HG03571 (cell line): ENCODE data around the gene LINC01488.

Experiments used
- ATAC-seq: cut with Tn5 transposase; IDR thresholded peaks from one replicate; pipeline ENCODE4 v1.9.1; 2021; ENCODE audit not compliant: unreplicated experiment

LINC01488 gene

DNA sequence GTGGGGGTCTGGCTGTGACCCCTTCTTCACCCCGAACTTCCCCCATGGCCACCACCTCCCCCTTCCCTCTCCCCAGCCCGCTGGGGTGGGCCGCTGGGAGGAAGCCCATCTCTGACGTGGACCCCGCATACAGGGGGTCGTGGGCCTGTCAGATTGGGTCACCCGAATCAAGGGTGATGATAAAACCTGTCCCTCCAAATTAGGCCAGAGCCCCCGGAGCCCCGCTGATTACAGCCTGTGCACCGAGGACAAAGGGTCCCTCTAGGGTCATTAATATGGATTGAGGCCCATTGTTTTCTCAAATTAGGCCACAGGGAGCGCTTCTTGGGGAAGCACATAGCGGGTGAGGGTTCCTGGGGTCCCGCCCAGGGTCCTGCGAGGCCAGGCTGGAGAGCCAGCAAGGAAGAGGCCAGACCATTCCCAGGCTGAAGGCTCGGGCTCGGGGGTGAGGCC lies 4.9 kb upstream of the LINC01488 start:
- no peak for ATAC-seq

DNA sequence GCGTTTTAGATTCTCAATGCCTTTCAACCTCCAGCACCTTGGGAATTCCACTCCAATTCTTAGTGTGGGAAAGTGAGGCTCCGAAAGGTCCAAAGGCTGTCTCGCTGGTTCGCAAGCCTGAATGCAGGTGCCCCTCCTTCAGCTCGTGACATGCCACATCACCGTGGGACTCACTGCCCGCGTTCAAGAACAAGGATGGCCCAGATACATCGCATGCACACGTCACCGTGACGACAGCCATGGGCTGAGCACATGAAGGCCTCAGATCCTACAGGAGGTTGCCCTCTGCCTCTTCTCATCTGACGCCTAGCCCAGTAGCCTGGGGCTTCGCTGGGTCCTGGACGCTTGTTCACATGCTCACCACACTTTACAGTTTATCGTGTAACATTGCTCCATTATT lies 4.4 kb upstream of the LINC01488 start:
- ATAC-seq = no peak

DNA sequence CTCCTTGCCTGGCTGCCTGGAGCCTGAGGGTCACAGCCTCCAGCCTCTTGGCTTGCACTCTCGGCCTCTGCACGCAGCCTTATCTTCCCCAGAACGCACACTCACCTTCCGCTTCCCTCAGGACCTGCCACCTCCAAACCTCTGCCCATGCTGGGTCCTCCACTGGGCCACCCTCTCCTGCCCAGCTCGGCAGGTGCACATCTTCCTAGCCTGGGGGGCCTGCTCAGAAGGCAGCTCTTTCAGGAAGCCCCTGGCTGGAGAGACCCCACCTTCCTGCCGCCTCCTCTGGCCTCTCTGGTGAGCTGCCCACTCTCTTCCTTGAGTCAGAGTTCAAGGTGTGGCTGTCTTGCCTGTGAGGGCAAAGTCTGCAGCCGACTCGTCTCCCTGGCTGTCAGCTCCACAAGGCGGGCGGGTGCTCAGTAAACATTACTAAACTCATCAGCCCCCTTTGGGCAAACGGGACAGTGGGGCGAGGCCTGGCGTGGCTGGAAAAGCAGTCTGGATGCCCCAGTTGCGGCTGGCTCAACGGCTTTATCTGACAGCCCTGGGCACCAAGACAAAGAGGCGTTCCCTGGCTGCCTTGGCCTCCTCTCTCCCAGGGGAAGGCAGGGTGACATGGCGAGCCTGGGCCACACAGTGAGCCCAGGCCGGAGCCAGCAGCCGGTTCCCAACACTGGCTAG lies 1.7 kb upstream of the LINC01488 start:
- ATAC-seq = no peak

DNA sequence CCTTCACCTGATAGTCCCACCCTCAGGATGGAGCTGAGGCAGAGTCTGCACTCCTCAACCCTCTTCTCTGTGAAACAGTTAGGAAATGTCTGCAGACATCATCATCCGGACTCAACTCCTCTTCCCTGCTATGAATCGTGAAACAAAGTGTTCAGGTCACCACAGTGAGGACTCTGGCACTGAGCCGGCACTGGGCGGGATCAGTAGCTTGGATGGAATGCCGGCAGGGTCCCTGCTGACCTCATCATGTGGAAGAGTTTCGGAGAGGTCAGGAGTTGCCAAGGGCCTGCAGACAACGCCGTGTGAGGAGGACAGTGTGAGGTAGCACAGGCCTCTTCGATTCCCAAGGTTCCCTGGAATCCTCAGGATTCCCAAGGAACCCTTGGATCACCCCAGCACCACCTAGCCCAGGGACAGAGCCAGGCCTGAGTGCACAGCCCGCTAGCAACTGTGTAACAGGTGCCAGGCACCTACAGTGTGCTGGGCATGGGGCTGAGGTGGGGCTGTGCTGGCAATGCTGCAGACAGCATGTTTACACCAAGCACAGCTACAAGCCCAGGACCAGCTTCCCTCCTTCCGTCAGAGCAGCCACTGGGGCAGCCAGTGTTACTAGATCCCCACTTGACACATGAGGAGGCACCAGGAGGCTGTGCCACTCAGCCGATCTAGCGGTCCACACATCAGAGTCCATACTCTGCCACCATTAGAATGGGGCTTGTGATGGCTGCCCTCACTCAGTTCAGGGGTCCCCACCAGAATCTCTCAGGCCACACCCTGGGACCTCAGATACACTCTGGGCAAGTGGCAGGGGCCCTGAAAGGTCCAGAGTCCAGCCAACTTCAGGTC lies 693 bp upstream of the LINC01488 start:
- no peak for ATAC-seq

DNA sequence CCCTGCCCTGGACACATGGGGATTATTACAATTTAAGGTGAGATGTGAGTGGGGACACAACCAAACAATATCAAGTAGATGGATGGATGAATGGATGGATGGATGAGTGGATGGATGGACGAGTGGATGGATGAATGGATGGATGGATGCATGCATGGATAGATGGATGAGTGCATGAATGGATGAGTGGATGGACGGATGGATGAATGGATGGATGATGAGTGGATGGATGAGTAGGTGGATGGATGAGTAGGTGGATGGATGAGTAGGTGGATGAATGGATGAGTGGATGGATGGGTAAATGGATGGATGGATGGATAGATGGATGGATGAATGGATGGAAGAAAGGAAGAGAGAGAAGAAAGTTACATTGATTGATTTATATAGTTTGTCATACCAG lies 859 bp downstream of the LINC01488 start:
- no peak for ATAC-seq

DNA sequence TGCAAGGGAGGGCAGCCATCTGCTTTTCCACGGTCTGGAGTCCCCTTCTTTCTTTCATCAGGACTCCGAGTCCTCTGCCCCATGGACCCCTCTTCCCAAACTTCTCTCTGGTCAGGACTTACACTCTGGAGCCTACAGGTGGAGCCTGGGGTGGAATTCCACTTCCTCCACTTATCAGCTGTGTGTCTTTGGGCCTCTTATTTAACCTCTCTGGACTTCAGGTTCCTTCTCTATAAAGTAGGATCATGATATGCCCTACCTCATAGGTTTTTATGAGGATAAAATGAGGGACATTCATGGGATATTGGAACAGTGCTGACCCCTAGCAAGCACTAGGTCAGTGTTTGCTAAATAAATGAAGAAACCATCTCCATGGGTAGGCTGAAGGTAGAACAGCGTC lies 1.7 kb downstream of the LINC01488 start:
- no peak for ATAC-seq

DNA sequence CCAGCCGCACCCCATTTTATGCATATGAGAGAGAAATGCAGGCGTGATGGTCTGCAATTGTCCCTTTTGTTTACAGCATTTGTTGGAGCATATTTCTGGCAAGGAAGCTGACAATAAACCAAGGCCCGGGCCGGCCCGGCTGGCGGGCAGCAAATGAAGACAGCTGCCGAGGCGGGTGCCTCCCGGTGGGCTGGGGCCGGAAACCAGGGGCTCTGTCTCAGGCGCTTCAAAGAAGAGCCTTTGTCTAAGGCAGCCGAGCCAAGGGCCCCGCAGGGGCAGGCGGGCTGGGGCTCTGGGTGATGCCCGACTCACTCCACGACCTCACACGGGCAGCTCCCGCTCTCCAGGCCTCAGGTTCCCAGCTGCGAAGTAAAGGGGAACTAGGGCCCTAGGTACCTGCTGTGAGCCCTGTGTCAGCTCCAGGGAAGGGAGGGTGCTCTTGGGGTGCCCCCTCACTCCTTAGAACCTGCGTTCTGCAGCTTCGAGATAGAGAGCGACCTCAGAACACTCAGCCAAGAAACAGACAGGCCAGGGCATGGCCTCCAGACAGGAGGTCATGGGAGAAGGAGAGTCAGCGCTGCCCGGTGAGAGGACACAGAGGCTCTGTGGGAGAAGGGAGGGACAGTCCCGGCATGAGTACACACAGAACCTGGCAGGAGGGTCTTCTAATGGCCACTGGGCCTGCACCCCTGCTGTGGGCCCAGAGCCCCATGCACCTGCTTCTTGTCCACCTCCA lies 2.4 kb downstream of the LINC01488 start:
- no peak for ATAC-seq

DNA sequence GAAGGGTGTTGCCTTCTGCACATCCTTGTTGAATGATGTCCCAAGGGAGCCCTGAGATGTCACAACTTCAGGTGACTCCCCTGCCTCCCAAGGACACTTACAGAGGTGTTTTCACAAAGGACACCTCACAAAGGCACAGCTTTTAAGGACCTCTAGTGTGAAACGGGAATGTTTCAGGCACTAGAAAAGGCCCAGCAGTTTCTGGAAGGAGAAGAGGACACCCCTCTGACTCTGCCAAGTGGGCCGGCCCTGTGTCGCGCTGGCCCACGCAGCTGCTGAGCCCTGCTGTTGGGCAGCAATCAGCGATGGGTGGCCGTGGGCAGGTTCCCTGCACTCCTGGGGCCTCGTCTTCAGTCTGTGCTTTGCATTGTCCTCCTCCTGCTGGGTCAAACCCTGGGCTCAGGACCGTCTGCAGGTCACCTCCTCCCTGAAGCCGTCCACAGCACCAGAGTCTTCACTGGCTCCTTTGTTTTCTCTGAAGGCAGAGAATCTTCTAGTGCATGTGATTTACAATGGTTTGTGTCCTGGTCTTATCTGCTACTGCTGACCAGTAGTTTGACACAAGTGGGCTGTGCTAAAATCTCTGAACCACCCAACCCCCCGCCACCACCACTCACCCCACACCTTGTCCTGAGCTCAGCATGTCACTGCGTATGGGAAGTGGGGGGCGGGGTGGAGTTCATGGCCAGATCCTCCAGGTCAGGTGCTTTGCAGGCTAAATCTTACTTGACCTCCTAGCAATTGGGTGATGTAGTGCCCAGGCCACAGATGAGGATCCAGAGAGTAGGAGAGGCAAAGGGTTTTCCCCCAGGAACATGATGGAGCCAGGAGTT lies 3.2 kb downstream of the LINC01488 start:
- no peak for ATAC-seq

DNA sequence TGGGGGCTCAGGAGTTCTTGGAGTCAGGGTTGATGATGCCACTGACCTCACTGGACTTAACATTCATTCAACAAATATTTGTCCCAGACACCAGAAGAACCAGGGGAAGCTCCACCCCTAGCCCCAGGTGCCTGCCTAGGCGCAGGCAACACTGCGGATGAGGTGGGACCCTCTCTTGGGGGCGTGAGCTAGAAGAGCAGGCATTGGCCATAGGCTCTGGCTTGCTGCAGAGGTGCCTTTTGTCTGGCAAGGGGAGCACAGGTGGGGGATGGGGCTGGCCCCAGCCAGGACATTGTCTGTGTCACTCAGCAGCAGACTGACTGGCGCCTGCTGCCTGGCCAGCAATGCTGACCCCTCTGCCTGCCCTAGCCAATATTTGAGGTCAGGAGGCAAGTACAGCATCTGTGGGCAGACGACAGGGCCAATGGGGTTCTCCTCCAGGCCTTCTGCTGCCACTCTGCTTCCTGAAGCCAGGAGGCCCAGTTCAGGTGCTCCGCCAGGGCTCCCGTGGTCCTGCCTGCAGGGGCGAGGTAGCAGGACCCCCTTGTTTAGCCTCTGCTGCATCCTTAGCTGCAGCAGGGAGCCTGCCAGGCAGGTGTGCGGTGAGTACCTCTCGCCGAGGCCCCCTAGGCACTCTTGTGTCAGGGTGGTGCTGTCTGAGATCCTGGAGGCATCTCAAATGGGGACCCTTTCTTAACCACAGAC lies 4.0 kb downstream of the LINC01488 start:
- ATAC-seq = no peak

DNA sequence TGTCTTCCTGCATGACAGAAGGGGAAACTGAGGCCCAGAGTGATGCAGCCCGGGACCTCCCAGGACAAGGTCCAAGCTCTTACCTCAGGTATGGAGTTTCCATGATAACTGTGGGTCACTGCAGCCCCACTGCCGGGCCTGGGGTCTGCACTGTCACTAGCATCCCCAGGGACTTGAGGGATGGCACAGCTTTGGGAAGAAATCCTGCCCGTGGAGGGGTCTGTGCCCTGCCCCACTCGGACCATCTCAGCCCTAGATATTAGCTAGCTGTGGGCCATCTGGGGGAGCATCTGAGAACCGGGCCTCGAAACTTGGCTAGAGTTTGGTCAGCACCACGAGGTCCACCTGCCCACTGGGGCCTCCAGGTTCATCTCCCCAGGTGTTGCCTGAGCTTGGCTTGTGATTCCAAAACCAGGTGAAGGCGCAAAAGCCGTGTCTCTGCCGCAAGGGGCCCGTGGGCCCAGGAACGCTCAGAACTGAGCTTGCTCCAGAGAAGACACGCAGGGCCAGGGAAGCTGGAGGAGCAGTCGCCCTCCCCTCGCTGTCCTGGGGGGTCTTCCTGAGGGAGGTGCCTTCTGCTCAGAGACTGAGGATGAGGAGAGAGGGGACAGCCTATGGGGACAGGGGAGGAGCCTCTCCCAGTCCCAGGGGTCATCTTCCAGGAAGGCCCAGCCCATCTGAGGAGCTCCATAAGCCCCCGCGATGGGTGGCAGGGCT lies 4.8 kb downstream of the LINC01488 start:
- no peak for ATAC-seq

DNA sequence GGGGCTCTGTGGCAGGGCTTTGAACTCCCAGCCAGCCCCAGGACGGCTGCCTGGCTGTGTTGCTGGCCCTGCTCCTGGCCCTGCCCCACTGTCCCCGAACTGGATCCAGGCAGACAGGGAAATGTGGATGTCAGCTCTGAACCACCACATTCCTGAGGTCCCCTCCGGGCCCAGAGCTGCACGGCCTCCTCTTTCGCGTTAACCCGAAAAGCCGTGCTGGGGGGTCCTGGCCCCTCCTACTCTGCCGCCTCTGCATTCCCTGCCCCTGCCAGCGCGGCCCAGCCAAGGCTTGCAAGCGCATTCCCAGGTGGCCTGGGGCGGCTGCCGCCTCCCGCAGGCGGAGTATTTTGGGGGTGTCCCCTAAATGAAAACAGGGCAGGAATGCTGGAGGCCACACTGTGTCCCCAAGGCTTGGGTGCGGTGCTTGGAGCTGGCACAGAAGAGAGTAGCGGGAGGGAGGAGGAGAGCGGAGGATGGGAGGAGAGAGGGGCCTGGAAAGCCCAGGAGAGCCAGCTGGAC lies 5.4 kb downstream of the LINC01488 start:
- no peak for ATAC-seq

DNA sequence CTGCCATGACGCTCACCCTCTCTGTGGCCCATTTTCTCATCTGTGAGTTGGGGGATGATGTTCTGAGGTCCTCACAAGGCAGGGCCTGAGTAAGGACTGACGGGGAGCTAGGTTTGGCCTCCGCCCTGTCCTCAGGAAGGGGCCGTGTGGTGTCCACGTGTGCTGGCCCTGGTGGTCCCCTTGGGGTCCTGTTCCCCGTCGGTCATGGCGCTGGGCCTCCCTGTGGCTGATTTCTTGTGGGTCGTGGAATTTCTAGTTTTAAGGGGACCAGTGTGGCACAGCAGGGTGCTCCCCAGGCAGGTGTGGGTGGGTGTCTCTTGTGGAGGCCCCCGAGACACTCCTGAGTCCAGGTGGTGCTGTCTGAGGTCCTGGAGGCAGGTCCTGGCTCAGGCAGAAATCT lies 5.9 kb downstream of the LINC01488 start:
- ATAC-seq = no peak

DNA sequence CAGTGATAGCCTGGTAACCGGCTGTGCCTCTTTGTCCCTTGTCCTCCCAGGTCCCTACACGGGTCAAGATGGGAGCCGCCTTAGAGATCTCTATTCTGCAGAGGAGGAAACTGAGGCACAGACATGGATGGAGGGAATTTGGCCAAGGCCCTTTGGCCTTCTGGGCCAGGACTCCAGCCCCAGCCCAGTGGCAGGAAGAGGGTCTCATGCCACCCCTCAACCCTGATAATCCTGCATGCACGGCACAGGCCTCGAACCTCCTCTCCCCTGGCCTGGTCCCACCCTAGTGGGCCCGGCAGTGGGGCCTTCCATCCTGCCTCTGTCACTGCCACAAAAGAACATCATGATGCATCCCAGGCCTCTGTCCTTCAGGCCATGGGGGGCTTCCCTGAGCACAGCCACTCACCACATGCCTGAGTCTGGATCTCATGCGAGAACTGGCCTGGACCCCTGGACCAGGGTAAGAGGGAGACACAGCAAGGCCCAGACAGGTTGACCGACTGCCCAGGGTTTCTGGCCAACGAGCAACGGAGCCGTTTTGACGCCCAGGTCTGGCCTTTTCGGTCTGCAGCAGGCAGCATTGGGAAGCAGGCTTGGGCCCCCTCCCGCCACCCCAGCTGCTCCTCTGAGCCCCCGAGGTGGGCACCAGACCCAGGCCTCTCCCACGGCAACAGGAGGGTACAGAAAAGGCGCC lies 6.5 kb downstream of the LINC01488 start:
- no peak for ATAC-seq

DNA sequence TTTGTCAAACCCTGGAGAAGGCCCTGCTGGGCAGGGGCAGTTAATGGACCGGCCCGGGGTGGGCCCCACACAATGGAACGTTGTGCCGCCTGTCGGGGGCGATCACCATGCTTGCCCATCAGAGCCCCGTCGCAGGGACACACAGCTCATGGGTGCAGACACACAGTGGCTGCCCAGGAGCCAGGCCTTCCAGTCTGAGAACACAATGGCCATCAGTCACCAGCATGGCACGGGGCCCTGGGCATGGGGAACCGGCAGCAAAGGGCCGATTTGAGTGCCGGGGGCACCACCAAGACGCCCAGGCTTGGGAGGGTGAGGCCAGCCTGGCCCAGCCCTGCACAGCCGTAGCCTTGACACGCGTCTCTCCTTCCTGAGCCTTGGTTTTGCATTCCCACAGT lies 7.1 kb downstream of the LINC01488 start:
- ATAC-seq = no peak

DNA sequence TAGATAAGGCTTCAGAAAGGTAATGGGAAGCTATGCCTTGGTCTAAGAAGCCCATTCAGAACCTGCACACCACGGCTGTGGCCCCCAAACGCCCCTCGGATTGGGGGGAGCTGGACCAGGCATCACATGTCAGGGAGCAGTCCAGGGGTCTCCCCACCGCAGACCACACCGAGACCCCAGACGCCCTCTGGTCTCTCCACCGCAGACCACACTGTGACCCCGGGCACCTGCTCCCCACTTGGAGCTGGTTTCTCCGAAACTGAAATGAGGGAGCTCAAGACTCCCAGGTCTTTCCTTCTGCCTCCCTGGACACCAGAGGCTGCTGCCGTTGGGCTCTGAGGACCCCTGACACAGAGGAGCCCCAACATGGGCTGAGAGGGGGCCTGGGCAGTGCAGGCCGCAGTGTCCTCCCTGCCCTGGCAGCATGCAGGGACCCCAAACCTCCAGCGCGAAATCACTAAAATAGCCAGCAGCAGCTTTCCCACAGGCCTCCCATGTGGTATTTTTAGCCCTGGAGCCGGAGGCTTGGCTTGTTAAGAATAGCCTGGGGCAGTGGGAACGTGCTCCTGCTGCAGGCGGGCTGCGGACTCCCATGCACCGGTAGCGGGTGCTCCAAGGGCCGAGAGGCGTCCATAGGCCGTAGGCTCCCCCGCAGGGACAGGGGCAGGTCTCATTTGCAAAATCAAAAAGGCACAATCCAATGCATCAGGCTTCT lies 7.7 kb downstream of the LINC01488 start:
- ATAC-seq = no peak

DNA sequence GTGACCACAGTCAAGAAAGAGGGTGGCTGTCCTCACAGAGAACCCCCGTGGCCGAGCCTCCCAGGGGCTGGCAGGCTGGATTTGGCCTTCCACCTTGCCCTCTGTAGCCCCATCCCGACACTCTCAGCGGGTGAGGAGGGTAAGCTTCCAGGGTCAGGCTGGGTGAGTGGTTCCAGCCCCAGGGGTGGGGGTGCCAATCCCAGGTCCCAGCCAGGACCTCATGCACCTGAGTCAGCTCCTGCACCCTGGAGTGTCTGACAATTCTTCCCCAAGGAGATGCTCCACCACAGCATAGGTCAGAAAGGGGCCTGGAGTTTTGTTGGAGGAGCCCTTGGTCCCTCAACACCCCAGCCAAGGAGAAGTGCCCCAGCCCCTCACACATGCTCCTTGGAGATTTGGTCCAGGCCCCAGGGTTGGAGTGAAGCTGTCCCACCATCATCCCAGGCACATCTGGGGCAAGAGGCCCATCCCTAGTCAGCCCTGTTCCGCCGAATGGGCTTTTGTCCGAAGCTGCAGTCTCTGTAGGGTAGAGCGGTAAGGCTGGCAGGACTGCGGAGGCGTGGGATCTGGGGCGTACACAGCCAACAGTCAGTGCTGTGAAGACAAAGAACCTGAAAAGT lies 8.4 kb downstream of the LINC01488 start:
- no peak for ATAC-seq

DNA sequence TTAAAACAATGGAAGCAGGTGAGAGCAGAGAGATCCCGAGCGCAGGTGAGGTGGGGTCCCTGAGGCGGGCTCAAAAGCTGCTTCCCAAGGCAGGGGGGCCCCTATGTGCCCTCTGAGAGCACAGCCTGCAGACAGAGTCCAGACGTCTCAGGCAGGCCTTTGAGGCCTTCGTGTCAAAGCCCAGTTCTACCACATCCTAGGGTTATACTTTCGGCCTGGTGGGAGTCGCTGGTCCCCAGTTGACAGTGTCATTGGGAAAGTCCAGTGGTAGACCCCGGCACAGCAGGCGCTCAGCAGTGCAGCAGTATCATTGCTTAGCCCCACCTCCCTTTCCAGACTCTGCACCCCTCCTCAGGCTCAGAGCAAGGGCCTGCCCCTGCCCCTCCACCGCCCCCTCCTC lies 9.1 kb downstream of the LINC01488 start:
- ATAC-seq = no peak
